ENCODE measurements around the gene DENND1A.

Gene DENND1A

DNA sequence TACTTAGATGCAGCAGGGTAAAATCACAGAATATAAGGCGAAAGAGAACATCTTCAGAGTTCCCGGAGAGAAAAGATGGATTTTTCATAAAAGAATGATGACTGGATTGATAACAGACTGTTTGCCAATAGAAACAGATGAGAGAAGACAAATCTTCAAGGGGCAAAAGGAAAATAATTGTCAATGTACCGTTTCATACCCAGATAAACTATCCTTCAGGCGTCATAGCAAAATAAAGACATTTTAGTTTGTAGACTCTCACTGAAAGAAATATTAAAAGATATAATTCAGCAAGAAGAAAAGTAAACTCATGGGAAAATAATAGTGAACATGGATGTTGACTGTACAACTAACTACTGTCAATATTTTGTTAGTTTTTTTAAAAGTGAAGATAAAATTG lies 399.7 kb downstream of the DENND1A start:
- no peak for DNase-seq (ENCODE audit: low read depth)

DNA sequence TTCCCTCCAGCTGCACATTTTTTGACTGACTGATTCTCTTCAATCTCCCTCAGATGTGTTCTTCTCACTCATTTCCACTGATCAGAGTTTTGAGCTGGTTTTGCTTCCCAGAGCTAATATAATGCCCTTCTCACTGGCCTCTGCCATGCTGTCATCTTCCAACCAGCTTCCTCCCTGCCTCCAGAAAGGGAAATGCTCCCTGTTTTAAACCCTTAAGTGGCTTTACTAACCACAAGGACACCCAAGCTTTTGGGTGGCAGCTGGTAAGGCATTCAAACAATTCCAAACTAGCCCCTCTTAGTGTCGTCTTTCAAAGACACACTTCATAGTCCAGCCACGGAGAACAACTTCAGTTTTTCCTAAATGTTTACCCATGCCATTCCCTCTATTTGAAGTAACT lies 401.4 kb downstream of the DENND1A start:
- DNase-seq (ENCODE audit: low read depth), result no peak

DNA sequence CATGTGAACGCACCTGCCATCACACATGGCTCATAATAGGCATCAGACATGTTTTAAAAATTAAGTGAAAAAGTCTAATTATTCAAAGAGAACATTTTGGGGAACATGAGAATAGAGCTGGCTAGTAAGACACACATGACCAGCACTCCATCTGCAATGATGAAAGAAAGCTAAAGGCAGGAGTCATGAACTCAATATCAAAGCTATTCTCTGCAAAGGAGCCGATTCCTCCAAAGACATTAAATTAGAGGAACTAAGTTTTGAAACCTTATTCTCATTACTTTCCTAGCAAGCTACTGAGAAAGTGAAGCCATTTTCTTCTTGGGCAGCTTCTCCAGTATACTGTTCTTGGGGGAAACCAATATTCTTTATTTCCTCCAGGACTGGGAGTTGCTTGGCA lies 401.9 kb downstream of the DENND1A start:
- DNase-seq (ENCODE audit: low read depth), result no peak

DNA sequence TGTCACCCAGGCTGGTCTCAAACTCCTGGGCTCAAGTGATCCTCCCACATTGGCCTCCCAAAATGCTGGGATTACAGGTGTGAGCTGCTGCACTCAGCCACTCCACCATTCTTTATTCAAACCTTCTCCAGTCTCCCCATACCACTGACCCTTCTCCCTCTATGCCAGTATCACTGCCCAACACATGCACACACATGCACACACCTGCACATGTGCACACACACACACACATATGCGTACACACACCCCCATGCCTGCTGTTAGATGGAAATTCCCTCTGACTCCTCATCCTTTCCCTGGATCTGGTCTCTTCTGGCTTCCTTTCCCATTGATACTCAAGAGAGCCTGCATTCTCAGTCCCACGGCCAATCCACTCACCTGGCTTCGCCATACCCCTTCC lies 404.0 kb downstream of the DENND1A start:
- DNase-seq (ENCODE audit: low read depth), result no peak

DNA sequence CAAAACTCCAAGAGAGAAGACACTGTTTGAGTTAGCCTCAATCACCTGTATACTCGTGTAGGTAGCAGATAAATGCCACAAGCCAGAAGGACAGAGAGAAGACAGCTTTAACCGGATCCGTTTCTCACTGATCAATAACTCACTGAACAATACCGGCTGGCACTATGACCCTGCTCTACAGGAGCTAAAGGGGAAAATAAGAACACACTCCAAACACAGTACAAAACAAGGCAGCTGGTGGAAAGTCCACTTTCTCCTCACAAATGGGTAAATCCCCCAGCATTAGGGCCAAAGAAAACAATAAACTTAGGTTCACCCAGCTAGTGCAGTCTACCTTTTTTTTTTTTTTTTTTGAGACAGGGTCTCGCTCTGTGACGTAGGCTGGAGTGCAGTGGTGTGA lies 404.5 kb downstream of the DENND1A start:
- no peak for DNase-seq (ENCODE audit: low read depth)

DNA sequence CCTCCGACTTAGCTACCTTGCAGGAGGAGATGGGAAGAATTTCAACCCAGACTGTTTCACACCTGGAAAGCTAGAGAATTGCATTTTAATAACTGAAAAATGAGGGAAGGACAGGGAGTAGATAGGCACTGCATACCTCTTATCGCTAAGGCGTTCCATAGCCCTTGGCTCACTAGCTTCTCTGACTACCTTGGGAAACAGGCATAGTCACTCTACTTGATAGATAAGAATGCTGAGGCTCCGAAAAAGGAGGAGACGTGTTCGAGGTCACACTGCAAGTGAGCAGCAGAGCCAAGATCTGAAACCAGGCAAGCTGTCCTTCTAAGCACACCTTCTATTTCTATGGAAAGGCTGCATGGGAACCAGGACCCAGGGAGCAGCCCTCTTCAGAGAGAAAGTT lies 405.1 kb downstream of the DENND1A start:
- DNase-seq (ENCODE audit: low read depth), result no peak

DNA sequence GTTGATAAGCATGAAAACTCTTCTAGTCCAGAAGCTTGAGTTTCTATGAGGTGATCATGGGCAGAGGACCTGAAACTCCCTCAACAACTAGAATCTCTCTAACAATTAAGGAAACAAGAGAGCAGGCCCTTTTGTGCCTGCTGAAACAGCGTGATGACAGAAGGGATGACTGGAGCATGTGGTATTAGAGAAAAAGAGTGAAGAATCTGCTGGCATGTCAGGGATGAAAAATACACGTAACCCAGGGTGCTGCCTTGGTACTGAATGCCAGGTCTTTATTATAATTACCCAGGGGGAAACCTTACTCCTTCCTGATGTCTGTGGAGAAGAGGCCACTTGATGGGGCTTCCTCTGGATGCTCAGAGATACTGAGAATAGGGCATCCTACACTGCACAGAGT lies 406.1 kb downstream of the DENND1A start:
- no peak for DNase-seq (ENCODE audit: low read depth)

DNA sequence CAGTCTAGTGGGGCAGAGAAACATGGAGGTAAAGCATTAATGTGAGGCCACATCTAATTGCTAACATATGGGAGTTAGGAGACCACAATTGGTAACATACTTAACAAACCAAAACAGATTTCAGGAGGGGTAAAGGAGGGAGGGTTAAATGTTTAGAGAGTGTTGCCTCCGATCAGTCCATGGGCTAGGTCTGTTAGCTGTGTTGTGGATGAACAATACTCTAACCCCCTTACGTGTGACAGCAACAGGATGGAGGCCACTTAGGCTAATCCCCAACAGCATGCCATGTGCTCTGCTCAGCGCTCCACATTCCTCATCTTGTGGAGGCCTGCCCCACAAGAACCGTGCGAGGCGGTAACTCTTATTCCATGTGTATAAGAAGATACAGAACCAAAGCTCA lies 406.9 kb downstream of the DENND1A start:
- no peak for DNase-seq (ENCODE audit: low read depth)

DNA sequence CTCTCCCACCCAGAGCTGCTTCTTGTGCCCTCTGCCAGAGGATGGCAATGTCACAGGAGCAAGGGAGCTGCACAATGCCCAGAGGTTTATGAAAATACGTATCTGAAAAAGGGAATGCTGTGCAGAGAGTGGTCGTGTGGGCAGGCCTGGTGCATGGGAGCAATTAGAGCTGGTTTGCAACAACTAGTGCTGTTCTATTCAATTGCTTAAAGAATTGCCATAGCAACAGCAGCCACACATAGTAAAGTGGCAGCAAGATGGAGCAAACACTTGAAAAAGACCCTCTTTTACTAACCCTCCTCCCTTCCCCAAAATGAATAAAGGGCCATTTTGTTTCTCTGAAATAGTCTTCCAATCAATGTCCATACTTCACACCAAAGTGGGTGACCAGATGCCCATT lies 407.7 kb downstream of the DENND1A start:
- DNase-seq (ENCODE audit: low read depth), result no peak

DNA sequence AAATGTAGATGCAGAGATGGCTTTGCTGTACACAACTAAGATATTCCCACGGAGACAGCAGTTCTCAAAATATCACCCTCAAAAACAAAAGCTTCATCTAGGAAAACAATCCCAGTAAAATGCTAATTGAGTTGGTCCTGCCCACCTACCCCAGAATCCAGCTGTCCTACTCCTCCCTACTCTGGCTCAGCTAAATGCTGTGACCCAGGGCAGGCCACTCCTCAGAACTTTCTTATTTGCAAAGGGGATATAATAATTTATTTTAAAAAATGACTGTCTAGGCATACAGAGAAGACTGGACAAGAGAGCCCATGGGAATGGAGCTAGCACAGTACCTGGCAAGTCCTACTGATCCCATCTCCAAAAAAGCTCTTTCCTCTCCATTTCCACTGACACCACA lies 411.6 kb downstream of the DENND1A start:
- DNase-seq (ENCODE audit: low read depth), result no peak

DNA sequence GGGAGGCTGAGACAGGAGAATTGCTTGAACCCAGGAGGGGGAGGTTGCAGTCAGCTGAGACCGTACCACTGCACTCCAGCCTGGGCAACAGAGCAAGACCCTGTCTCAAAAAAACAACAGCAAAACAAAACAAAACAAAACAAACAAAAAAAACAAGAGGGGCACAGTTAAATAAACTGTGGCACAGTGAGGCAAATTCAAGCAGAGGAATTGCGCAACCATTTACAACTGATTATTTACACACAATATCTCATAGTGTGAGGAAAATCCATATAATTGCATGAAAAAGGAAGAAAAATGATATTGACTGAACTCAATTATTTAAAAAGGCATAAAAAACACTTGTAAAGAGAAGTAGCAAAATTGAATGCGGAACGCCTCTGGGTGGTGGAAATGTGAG lies 412.4 kb downstream of the DENND1A start:
- no peak for DNase-seq (ENCODE audit: low read depth)

DNA sequence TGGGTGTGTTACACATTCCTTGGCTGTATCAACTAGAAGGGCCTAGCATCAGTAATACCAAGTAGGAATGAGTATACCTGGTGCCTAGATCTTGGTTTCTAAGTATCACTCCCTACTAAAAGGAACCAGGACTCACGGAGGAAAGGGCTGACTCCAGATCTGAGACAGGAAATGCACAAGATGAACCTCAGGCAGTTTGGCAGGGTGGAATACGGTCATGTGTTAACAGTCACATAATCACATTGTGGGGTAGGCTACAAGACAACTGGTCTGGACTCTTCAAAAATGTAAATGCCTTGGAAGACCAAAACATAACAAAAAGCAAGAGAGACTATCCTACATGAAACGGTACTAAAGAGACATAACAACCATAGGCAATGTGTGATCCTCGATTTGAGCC lies 415.2 kb downstream of the DENND1A start:
- no peak for DNase-seq (ENCODE audit: low read depth)

DNA sequence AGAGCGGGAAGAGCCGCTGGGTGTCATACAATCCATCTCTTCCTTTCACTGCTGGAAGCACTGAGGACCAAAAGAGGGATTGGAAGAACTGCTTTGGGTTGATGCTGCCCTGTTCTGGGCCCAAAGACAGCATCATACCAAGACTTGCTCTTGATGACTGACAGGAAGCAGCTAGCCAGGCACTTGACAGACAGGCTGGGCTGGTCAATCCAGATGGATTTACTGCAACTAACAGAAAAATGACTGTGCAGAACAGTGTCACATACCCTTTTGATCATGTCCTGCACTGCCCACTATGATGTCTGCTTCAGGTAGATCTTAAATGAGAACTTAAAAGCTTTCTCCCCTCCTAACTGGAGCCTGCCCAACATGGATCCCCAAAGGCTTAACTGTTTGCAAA lies 416.4 kb downstream of the DENND1A start:
- no peak for DNase-seq (ENCODE audit: low read depth)

DNA sequence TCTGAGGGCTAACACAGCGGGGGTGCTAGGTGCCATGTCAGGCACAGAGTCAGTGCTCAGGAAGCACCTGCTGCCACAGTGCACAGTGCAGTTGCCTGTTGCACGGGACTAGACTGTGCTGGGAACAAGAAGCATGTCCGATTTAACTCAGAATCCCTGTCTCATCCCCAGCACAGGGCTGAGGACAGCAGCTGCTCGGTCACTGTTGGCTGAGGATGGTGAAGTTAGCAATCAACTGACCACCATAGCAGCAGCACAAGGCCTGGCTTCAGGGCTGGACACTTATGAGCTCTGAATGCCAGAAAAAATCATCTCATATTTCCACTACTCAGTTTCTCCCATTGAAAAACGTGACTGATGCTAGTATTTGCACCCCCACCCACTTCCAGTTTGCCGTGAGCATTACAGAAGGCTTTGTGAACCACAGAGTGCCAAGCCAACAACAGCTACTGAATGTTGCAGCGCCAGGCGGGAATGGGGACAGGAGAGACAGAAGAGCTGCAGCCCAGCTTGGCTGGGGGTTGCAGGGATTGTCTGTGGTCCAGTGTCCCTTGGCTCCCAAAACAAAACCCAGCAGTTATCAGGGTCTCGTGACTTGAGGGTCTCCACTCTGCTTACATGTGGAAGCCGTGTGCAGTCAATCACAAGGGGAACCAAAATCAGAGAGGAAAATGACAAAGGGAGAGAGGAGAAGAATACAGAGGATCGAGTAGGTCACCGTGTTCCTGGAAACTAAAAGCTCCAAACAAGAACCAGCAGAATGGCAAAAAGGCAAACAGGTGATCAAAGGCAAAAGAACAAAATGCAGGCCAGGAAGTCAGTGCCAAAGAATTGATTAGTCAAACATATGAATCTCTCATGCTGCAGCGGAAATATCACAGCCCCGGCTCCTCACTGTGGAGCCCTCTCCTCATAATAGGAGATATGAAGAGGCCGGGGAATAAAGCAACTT lies 418.3 kb downstream of the DENND1A start:
- DNase-seq (ENCODE audit: low read depth), result no peak

DNA sequence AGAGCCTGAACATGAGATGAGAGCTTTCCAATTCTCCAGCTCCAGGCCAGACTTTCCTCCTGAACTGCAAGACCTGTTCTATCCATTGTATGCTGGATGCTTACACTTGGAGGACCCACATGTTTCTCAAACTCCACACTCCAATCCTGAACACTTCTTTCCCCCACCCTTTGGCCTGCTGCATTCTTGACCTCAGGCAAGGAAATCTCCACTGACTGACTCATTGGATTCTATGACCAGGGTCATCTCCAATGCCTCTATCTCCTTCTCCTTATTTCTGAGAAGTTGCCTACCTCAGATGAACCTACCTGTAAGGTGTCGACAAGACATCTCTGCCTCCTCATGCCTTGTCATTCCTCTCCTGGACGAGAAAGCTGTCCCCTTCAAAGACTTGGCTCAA lies 420.3 kb downstream of the DENND1A start:
- no peak for DNase-seq (ENCODE audit: low read depth)

DNA sequence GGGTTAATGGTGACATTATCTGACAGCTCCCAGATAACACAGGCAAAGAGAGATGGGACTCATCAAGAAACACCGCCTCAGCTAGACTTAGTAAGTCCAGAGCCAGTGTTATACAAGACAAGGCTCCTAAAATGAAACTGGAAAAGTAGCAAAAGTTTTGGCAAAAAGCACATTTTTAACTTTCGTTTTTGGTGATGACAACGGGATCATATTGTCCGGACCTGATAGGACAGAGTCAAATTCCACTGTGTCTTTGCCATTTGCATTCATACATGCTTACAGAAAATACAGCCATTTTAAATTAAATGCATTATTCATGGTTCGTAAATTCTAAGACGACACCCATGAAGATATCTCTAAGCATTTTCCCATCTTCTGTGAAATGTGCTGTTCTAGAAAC lies 421.9 kb downstream of the DENND1A start:
- DNase-seq (ENCODE audit: low read depth), result no peak

DNA sequence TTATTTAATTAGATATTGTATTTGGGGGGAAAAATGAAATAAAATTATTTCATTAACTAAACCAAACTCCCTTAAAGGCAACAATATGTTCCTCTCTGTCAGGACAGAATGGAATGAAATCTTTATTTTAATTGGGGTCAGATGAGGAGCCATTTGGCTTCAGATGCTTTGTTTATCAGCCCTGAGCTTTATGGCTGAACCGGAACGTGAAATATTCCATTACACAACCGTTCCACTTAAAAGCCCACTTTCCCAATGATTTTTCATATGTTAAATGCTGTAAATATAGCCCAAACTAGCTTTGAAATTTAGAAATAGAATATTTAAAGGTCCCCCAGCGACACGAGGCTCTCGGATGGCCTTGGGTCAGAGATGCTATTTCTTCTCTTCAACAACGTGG lies 424.4 kb downstream of the DENND1A start:
- no peak for DNase-seq (ENCODE audit: low read depth)

DNA sequence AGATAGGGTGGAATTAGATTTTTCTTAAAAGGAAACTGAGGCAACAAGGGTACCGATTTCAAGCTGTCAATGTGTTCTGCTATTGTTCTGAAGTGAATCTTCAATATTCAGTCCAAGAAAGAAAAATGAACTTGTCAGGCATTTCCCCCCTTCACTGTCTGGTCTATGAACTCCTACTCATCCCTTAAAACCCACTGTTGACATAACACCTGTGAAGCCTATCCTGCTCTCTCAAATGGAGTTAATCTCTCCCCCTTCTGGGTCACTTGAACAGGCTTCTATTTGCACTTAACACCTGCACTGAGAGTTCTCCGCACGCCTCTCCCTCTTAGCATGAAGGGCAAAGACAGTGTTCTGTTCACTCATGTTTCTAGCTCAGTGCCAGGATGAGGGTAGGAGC lies 429.6 kb downstream of the DENND1A start:
- DNase-seq (ENCODE audit: low read depth), result no peak

DNA sequence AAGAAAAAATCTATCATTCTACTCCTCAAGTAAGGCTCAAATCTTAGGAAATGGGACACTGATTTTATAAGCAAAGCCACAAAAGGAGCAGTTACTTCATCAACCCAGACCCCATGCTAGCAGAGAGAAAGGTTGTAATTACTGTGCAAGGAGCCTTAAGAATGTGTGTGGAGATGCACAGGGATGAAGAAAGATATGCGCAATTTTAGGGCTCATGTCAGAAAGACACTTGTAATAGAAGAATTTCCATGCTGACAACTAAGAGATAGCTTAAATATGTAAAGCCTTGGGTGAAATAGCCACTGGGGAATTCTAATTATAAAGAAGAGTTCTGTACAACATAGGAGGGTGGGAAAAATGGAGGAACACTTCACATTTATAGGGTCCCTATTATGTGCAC lies 432.1 kb downstream of the DENND1A start:
- no peak for DNase-seq (ENCODE audit: low read depth)

DNA sequence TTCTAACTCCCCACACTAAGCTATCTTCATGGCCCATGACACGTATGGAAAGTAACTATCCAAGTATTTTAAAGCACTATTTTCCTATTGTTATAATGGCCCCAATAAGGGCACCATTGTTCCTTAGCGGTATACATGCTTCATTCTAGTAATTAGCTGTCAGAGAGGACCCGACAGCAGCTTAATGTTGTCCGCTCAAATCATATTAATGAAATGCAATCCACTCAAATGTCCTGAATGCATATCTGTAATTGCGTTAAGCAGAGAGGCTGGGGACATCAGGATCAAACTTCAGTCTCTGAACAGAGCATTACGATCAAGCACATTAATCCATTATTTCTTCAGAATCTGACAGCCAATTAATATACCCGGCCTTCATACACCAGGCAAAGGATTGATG lies 434.2 kb downstream of the DENND1A start:
- no peak for DNase-seq (ENCODE audit: low read depth)

DNA sequence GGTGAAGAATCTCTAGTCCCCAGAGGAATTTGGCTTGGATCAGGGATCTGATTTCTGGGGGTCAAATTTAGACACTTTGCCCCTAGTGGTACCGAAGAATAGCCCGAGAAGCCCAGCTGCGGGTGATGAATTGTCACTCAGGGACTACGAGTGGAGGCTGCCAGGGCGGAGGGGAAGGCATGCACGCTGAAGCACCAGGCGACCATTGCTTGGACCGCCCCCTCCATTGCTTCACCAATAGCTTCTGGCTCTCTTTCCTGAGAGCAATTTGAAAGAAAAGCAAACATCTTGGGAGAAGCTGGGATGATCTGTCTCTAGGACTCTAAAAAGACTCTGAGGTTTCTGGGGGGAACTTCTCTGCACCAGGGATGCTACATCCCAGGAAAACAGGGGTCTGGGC lies 436.3 kb downstream of the DENND1A start:
- DNase-seq (ENCODE audit: low read depth), result no peak

DNA sequence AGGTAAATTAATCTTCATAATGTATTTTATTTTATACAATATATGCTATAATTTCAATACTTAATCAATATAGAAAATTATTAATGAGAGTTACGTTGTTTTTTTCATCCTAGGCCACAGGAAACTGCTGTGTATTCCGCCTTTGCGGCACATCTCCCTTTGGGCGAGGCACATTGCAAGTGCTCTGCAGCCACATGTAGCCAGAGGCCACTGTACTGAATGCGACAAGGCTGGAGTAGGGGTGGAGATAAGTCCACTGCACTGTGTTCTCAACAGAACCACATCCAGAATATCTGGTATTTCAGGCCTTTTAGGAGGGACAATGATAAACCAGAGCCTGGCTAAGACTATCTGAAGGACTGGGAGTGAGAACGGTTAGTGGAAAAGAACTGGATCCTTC lies 439.2 kb downstream of the DENND1A start:
- no peak for DNase-seq (ENCODE audit: low read depth)

DNA sequence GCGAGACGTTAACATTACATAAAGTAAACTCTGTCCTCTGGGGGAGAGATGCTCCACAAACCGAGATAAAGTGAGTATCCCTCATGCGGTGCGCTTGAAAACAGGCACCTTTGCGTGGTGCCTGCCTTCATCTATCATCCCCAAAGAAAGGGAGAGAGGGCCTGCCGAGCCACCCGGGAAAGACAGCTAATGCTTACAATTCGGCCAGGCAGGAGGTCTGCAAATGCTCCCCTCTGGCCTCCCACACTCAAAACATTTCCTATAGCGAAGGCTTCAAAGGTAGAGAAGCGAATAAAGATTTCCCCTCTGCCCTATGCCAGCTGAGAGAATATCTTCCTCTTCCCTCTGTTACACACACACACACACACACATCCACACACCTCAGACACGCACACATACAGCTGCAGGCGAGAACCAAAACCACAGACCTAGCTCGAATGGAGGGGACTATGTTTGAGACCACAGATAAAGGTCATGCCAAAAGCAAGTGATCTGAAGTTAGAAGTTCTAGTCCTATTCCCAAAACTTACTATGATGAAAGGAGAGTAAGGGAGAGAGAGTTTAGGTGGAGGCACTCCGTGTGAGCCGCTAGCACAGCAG lies 441.1 kb downstream of the DENND1A start:
- DNase-seq (ENCODE audit: low read depth), result no peak

All from activated T-helper 9 cell treated with anti-CD3 and anti-CD28 coated beads, Interleukin-2, amount 50 U/mL, for 16 hours (primary cell).